Stimulated activated CD4-positive, alpha-beta T cell treated with anti-CD3 and anti-CD28 coated beads, Interleukin-12 subunit alpha, Interleukin-12 subunit beta, amount 100 ng/mL, for 48 hours (primary cell): ENCODE results near the gene SLC46A1.

Experiments used
- DNase-seq, 3 donors: peaks; one replicate each; pipeline ENCODE4 v3.0.0-alpha.2; 2020; ENCODE audit warnings: low read depth in 2 of 3, low spot score in 1 of 3

The SLC46A1 gene

DNA sequence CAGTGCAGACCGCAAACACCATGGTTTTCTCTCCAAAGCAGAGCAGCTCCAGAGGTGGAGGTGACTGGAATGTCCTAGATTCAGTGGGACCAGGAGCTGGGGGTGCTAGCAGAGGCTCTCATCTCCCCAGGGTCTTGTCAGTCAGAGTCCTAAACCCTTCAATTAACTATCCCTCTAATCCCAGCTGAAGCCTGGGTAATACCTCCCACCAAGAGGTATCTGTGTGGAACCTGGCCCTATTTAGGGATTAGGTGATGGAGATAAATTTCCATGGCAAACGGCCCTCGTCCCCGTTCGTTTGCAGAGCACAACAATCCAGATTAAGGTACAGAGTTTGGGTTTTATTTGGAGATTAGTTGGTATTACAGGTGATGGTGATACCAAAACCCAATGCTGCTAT, 42.8 kb downstream of the SLC46A1 start:
- DNase-seq: no peak

DNA sequence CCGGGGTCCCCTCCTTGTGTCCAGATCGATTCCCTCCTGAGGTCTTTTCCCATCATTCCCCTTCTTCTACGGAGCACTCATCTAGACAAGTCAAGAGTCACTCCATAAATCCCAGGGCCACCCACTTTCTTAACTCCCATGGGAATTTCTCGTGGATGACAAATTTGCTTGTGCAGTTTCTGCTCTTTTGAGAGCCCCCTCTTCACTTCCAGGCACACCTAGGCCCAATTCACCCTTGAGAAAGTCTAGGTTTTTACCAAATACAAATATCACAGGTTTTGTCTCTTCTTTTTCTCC, 48.2 kb downstream of the SLC46A1 start:
- DNase-seq: no peak

DNA sequence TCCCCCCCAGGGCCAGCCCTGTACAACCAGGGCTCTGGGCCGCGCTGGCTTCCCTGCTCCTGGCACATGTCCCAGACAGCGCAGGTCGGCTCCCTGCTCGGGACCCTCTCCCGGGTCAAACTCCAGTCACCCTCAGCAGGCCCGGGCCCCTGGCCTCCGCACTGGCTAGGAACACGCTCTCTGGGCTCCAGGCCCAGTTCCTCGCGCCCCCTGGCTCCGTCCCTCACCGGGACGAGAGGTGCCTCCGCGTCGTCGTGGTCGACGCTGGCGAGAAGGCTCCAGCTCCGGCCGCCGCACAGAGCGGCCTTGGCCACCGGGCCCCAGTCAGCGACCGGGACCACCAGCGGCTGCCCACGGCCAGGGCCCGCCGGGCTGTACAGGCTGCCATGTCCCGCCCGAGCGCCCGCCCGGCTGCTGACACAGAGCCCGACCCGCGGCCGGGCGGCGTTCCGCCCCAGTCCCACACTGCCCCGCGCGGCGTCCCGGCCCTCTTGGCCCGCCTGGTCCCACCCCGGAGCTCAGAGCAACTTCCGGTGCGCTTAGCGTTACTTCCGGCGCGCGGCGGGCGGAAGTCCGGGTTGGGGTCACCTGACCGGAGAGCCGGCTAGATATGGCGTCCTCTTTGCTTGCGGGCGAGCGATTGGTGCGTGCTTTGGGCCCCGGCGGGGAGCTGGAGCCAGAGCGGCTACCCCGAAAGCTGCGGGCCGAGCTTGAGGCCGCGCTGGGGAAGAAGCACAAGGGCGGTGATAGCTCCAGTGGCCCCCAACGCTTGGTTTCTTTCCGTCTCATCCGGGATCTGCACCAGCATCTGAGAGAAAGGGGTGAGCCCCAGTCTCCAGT, 48.7 kb downstream of the SLC46A1 start, which contains the start of gene POLDIP2:
TSS of gene POLDIP2 (minus strand) at position 467 of the 840 bp plus-strand sequence. CDS start at position 388, 79 bp downstream.
- DNase-seq: peak; percentile 92 to 95 (median 94)

DNA sequence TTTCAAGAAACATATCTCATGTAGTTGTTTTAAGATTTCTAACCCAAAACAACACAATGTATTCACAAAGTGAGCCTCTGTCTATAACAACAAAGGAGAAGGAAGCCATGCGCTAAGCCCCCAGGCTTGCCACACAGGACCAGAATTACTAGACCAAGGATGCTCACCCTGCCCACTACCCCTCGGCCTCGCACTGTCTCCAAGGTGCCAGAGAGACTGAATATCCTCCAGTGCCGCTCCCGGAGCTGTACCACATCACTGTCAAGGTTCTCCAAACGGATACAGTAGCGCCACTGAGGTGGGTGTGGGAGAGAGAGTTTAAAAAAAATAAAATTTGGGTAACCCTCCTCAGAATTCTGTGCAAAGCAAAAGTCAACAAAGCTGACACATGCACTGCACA, 55.7 kb downstream of the SLC46A1 start:
- no peak for DNase-seq

DNA sequence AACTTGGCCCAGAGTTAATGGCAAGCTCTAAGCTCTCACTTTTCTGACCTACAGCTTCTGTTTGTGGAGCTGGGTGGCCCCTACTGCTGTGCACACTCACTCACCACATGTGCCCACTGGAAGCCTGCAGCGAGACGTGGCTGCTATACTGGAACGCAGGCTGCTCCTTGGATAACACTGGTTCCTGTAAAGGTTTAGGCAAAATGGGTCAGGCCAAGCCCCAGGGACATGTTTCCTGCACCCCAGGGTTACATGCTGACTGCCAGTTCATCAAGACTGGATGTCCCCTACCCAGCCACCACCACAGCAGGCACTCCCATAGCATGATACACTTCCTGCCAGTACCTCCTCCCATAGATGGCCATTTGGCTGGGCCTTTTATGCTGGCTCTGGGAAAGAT, 57.0 kb downstream of the SLC46A1 start:
- no peak for DNase-seq

DNA sequence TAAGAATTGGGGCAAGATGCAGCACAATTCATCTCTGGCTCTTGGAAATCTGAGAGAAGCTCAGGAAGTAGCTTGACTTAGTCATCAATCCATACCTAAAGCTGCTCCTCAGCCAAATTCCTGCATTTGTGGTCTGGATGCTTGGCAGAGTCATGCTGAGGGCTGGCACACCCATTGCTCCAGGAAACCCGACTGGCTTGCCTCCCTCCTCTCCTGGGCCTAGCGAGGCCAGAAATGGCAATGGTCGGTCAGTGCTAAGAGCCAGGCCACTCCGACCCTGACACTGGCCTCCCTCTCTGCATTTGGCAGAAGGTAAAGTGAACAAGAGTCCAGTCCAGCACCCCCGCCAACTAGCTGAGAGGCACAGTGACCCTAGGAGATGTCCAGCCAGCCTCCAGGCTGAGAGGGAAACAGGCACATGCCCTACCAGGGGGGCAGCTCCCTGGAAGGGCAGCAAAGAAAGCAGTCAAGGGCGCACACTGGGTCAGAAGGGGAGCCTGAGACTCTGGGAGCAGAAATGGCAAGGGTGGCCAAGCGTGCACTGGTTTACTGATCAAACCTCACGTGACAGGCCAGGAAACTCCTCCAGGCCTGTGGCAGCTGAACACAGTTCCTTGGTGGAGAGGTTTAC, 58.6 kb downstream of the SLC46A1 start:
- no peak for DNase-seq

DNA sequence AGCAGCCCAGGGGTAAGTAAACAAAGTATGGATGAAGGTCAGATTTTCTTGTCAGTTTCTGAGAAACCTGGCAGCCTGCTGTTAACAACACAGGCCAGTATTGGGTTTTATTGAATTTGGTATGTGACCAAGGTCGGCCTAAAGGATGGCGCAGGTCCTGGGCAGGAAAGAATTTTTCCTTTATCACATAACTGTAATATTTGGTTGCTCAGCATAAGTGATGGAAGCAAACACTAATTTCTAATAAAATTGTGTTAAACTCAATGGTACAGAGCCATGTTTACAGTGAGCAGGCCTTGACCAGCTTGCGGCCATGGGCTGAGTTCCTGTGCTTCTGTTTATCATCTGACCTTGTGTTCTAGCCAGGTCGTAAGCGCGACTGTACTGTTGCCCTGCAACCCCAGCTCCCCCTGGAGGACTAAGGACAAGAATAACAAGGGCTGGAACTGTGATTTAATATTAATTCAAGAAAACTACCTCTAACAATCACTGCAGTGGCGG, 59.2 kb downstream of the SLC46A1 start:
- DNase-seq: no peak

DNA sequence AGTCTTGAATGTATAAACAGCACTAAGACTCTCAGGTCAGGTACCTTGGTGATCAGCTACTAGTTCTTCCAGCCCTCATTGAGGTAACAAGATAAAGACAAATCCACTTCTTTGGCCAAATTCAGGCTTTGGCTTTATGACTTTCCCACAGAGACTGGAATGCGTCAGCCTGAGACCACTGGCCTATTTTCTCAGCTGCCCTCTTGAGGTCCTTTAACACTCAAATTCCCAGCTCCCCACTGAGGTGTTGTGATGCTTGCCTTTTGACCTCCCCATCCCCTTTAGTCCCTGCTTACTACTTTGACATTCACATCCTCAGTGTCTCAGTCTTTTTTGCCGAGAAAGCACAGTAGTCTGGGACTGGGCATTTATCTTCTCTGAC, 59.8 kb downstream of the SLC46A1 start:
- no peak for DNase-seq

DNA sequence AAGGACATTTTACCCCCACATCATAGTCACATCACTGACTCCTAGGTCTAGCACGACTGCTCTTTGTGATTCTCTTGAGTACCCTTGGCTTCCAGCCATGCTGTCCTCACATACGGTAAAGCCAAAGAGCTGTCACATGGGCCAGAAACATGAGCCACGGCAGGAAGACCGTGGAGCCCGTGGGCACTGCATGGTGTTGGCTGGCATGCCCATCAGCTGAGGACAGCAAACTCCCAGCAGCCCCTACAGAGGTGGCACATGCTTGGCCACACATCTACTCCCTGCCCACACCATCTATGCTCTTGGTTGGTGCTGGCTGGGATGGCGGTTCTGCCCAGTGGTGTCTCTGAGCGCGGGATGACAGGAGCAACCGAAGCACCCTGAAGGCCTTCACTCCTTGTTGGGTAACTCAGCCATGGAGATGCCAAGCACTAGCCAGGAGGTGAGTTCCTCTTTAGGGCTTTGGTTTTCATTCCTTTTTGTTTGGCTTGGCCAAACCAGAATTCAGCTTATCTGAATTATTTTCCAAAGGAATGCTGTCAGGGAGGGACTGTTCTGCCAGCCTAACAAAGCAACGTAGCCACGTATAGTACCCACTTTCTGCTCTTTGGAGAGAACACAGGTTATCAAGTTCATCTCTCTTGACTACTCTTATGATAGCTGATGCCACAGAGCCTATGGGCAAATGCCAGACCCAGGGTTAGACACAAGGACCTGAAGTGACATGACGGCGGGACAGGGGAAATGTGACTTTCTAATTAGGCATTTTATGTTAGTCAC, 60.4 kb downstream of the SLC46A1 start:
- DNase-seq: no peak
